ENCODE measurements around the gene C9. TPM values are rescaled to one million over a fixed set of nuclear protein-coding genes. Genes with fewer than 3 reads are reported as not detected.

Gene C9
- total RNA-seq, 4 donors from 2014 or later: not detected

- WGBS, 2 donors: 91 to 94% methylated on average over 1 of the region's 1 CpG
- Histone ChIP-seq H3K27ac (no peak overlapping the region), H3K4me3 (replicated peaks in 1 of 3) (no peak overlapping the region), H3K4me1 (no peaks in the 10 kb centered on the region), H3K9me3 (no peaks in the 10 kb centered on the region), H3K27me3 (no peaks in the 10 kb centered on the region), H3K36me3 (no peaks in the 10 kb centered on the region)
- TF ChIP-seq CTCF (IDR thresholded peaks at IDR 0.05): no peak
- TF ChIP-seq POLR2A (IDR thresholded peaks at IDR 0.05): no peak
- DNase-seq: no peak
- intact Hi-C loops (cut with DNase I): no loop called here
These were observed 61.8 kb downstream of the C9 start for GRCh38 chr5:39302472-39302871.

- Histone ChIP-seq H3K9me3 (no peaks in the 10 kb centered on the region), H3K4me1 (no peaks in the 10 kb centered on the region), H3K36me3 (no peaks in the 10 kb centered on the region), H3K27ac (no peak overlapping the region), H3K27me3 (no peaks in the 10 kb centered on the region), H3K4me3 (replicated peaks in 1 of 3) (no peak overlapping the region)
- TF ChIP-seq POLR2A (IDR thresholded peaks at IDR 0.05) (no peak), CTCF (IDR thresholded peaks at IDR 0.05) (no peak)
- no peak for DNase-seq
- intact Hi-C loops (cut with DNase I): no loop called here
These were observed 62.9 kb downstream of the C9 start for GRCh38 chr5:39301406-39301805.

- H3K4me3 ChIP-seq (replicated peaks in 1 of 3): no peak overlapping the region
- no peaks in the 10 kb centered on the region for H3K9me3 ChIP-seq
- no peak for DNase-seq
- no peaks in the 10 kb centered on the region for H3K36me3 ChIP-seq
- H3K27me3 ChIP-seq: no peaks in the 10 kb centered on the region
- TF ChIP-seq CTCF (IDR thresholded peaks at IDR 0.05) (no peak), POLR2A (IDR thresholded peaks at IDR 0.05) (no peak)
- intact Hi-C loops (cut with DNase I): no loop called here
- no peaks in the 10 kb centered on the region for H3K4me1 ChIP-seq
- no peak overlapping the region for H3K27ac ChIP-seq
These were observed 64.3 kb downstream of the C9 start for GRCh38 chr5:39299962-39300361.

- intact Hi-C loops (cut with DNase I): no loop called here
- H3K36me3 ChIP-seq: no peaks in the 10 kb centered on the region
These were observed 69.6 kb downstream of the C9 start for GRCh38 chr5:39294736-39295135.

GRCh38 chr5:39284552-39284951 is 79.7 kb downstream of the C9 start:
- intact Hi-C loops (cut with DNase I): loop anchor here (5.0 to 10.0 kb wide), 2 partner anchors 57 to 130 kb away; no protein-coding TSS in a partner anchor
- Histone ChIP-seq H3K4me3 (replicated peaks in 1 of 3) (no peak overlapping the region), H3K9me3 (no peaks in the 10 kb centered on the region), H3K27ac (no peak overlapping the region), H3K27me3 (no peaks in the 10 kb centered on the region), H3K4me1 (no peaks in the 10 kb centered on the region), H3K36me3 (no peaks in the 10 kb centered on the region)
- no peak for DNase-seq
- WGBS, 2 donors: 60 to 63% methylated on average over 5 of the region's 5 CpGs
- no peak for TF ChIP-seq POLR2A (IDR thresholded peaks at IDR 0.05)
- no peak for TF ChIP-seq CTCF (IDR thresholded peaks at IDR 0.05)

More at GRCh38 chr5:39294736-39295135, 69.6 kb downstream of the C9 start:
- DNase-seq: no peak
- Histone ChIP-seq H3K27ac (no peak overlapping the region), H3K27me3 (no peaks in the 10 kb centered on the region), H3K4me1 (no peaks in the 10 kb centered on the region), H3K4me3 (replicated peaks in 1 of 3) (no peak overlapping the region), H3K9me3 (no peaks in the 10 kb centered on the region)
- TF ChIP-seq CTCF (IDR thresholded peaks at IDR 0.05) (no peak), POLR2A (IDR thresholded peaks at IDR 0.05) (no peak)
- WGBS, 2 donors: 88 to 91% methylated on average over 2 of the region's 2 CpGs
